SW480 (cell line): ENCODE measurements around the gene MLST8.
"Not testable (repeated sequence)": the region's sequence is repeated elsewhere in the genome, so short reads cannot be mapped to it uniquely, and the experiment has no call there.

Source experiments
- DNase-seq: peaks from one replicate; pipeline ENCODE4 v3.0.0-alpha.2; 2016; ENCODE audit warnings: low spot score

Gene MLST8

GRCh38 chr16:2232094-2232990 is 27.1 kb downstream of the MLST8 start:
- no peak for DNase-seq

GRCh38 chr16:2233046-2233775 is 28.0 kb downstream of the MLST8 start:
- DNase-seq: no peak

- no peak for DNase-seq
Measured at GRCh38 chr16:2233872-2234812, 28.9 kb downstream of the MLST8 start.

- DNase-seq: no peak
Measured at GRCh38 chr16:2234813-2235170, 29.5 kb downstream of the MLST8 start.

GRCh38 chr16:2235234-2235651 is 30.0 kb downstream of the MLST8 start:
- no peak for DNase-seq

- peak; percentile 62 for DNase-seq
Measured at GRCh38 chr16:2235695-2236336, 30.6 kb downstream of the MLST8 start.

GRCh38 chr16:2236337-2237101 is 31.3 kb downstream of the MLST8 start, which contains the start of gene DNASE1L2:
TSS of gene DNASE1L2 (plus strand) at chr16:2236444. CDS start at chr16:2236817, 373 bp downstream.
- peak; percentile 42 for DNase-seq

- DNase-seq: no peak
Measured at GRCh38 chr16:2237102-2237482, 31.8 kb downstream of the MLST8 start.

- no peak for DNase-seq
Measured at GRCh38 chr16:2237493-2238149, 32.4 kb downstream of the MLST8 start.

- no peak for DNase-seq
Measured at GRCh38 chr16:2238150-2238837, 33.0 kb downstream of the MLST8 start.

- DNase-seq: no peak
Measured at GRCh38 chr16:2238838-2239675, 33.8 kb downstream of the MLST8 start.

- not testable (repeated sequence) for DNase-seq
Measured at GRCh38 chr16:2240331-2240730, 35.1 kb downstream of the MLST8 start.

- DNase-seq: peak; percentile 59
Measured at GRCh38 chr16:2242598-2242997, 37.3 kb downstream of the MLST8 start.

- no peak for DNase-seq
Measured at GRCh38 chr16:2243031-2243528, 37.8 kb downstream of the MLST8 start.

- no peak for DNase-seq
Measured at GRCh38 chr16:2243781-2244180, 38.5 kb downstream of the MLST8 start.

- no peak for DNase-seq
Measured at GRCh38 chr16:2244301-2244700, 39.0 kb downstream of the MLST8 start.

GRCh38 chr16:2244926-2245795 is 39.9 kb downstream of the MLST8 start:
- no peak for DNase-seq
